ENCODE measurements around the gene SNAI3. TPM values are rescaled to one million over a fixed set of nuclear protein-coding genes. Genes with fewer than 3 reads are reported as not detected.

Gene SNAI3
- total and polyA plus RNA-seq, 9 of the 15 experiments (the other 6 are each of a cell fraction or from before 2014, with no cell fraction given): 0.04 to 4.1 (median 0.80) TPM; not detected in 1

DNA sequence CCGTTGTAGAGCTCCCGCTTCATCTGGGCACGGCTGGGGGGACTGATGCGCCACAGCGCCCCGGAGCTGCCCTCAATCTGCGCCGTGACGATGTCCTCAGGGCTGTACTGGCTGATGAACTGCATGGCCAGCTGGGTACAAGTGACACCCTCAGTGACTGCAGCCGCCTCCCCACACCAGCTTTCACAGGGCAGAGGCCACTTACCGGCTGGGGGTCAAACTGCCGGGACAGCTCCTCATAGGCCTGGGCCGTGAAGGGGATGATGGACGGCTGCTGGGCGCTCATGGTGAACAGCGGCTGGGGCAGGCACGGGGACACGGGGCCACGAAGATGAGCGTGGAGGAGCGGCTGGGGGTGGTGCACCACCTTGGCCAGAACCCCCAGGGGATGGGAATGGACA lies 30.3 kb upstream of the SNAI3 start:
- intact Hi-C loops (cut with micrococcal nuclease): no loop called here
- Histone ChIP-seq H3K9me1 (ENCODE audit: control insufficient read depth, insufficient read depth, low read length) (peaks cover 3% of the 10 kb centered on the region), H2AFZ (ENCODE audit: low read depth, low read length) (no peak overlapping the region), H3K4me2 (ENCODE audit: insufficient read depth, low read length) (no peak overlapping the region), H3K9me3 (replicated peaks; ENCODE audit: control insufficient read depth, insufficient read depth, low read depth, low read length) (0 out of 2 replicates have a peak, but pooled peaks cover 2% of the 10 kb centered on the region), H3K36me3 (ENCODE audit: control insufficient read depth, insufficient read depth, low read length) (peaks cover 95% of the 10 kb centered on the region), H3K9ac (ENCODE audit: insufficient read depth in 1 of 2, low read depth in 2 of 2, low read length in 2 of 2) (no peak overlapping the region), H3K79me2 (ENCODE audit: control insufficient read depth, insufficient read depth, low read length) (peaks cover 2% of the 10 kb centered on the region; the same call in 2 of the 3 replicates), H3K4me3 (no peak overlapping the region), H3K27ac (ENCODE audit: extremely low read depth, low read depth, low read length) (no peak overlapping the region), H3K27me3 (ENCODE audit: control insufficient read depth in 2 of 2, insufficient read depth in 2 of 2, low read length in 2 of 2) (no peaks in the 10 kb centered on the region; a peak in 1 of 5 replicates), H3K4me1 (replicated peaks in 1 of 2; ENCODE audit: control insufficient read depth in 2 of 2, insufficient read depth in 2 of 2, low read length in 2 of 2) (peaks cover 0 to 66% of the 10 kb centered on the region in 2 experiments; a peak in 1 of 5 replicates), H4K20me1 (replicated peaks; ENCODE audit: control insufficient read depth, insufficient read depth, low read length) (peaks cover 12% of the 10 kb centered on the region; the same call in 1 of the 2 replicates)
- 95% methylated on average over 21 of the region's 21 CpGs for WGBS (ENCODE audit: insufficient coverage, low coverage, missing lambda C conversion rate)
- FAIRE-seq: no peak
- ChIA-PET CTCF (ENCODE audit: low intra/inter-chr PET ratio) (no interaction called here), POLR2A (interaction anchor here (0.8 to 3.3 kb wide), 5 partner anchors 9 to 72 kb away, joined by 3 to 12 read pairs (median 5); no protein-coding TSS in a partner anchor)
- no TSS peak for BruUV-seq (replicated peaks)
- in situ Hi-C loops (cut with MboI): no loop called here
- ATAC-seq: no peak
- DNase-seq (ENCODE audit: extremely low read depth in 1 of 4, low spot score in 3 of 4): no peak
- TF ChIP-seq ZNF3 (CRISPR knock-in tag; IDR thresholded peaks at IDR 0.05) (no peak), PATZ1 (CRISPR knock-in tag; IDR thresholded peaks at IDR 0.05; ENCODE audit: borderline replicate concordance) (no peak), RBM34 (IDR thresholded peaks at IDR 0.05; ENCODE audit: borderline replicate concordance, insufficient read depth, low read length) (no peak), ESRRB (CRISPR knock-in tag; IDR thresholded peaks at IDR 0.05; ENCODE audit: borderline replicate concordance) (no peak), ZNF445 (CRISPR knock-in tag; IDR thresholded peaks at IDR 0.05; ENCODE audit: low read depth) (no peak), ZNF282 (CRISPR knock-in tag; IDR thresholded peaks at IDR 0.05) (no peak), ZNF354B (CRISPR knock-in tag; IDR thresholded peaks at IDR 0.05) (no peak), FOXA1 (IDR thresholded peaks at IDR 0.05; ENCODE audit: borderline replicate concordance) (no peak), POLR2A (conservative IDR thresholded peaks at IDR 0.05) (0 out of 2 replicates have a peak, but pooled peaks have one; percentile 41), PHF21A (IDR thresholded peaks at IDR 0.05; ENCODE audit: borderline replicate concordance, low read depth) (no peak), ZNF165 (CRISPR knock-in tag; IDR thresholded peaks at IDR 0.05; ENCODE audit: borderline replicate concordance) (no peak), ZNF584 (CRISPR knock-in tag; IDR thresholded peaks at IDR 0.05; ENCODE audit: low read depth) (no peak), PHTF2 (CRISPR knock-in tag; IDR thresholded peaks at IDR 0.05) (no peak)
- TF ChIP-seq, protein P1, sequence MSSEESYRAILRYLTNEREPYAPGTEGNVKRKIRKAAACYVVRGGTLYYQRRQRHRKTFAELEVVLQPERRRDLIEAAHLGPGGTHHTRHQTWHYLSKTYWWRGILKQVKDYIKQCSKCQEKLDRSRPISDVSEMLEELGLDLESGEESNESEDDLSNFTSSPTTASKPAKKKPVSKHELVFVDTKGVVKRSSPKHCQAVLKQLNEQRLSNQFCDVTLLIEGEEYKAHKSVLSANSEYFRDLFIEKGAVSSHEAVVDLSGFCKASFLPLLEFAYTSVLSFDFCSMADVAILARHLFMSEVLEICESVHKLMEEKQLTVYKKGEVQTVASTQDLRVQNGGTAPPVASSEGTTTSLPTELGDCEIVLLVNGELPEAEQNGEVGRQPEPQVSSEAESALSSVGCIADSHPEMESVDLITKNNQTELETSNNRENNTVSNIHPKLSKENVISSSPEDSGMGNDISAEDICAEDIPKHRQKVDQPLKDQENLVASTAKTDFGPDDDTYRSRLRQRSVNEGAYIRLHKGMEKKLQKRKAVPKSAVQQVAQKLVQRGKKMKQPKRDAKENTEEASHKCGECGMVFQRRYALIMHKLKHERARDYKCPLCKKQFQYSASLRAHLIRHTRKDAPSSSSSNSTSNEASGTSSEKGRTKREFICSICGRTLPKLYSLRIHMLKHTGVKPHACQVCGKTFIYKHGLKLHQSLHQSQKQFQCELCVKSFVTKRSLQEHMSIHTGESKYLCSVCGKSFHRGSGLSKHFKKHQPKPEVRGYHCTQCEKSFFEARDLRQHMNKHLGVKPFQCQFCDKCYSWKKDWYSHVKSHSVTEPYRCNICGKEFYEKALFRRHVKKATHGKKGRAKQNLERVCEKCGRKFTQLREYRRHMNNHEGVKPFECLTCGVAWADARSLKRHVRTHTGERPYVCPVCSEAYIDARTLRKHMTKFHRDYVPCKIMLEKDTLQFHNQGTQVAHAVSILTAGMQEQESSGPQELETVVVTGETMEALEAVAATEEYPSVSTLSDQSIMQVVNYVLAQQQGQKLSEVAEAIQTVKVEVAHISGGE (CRISPR knock-in tag; IDR thresholded peaks at IDR 0.05): no peak
- TF ChIP-seq, protein P2, sequence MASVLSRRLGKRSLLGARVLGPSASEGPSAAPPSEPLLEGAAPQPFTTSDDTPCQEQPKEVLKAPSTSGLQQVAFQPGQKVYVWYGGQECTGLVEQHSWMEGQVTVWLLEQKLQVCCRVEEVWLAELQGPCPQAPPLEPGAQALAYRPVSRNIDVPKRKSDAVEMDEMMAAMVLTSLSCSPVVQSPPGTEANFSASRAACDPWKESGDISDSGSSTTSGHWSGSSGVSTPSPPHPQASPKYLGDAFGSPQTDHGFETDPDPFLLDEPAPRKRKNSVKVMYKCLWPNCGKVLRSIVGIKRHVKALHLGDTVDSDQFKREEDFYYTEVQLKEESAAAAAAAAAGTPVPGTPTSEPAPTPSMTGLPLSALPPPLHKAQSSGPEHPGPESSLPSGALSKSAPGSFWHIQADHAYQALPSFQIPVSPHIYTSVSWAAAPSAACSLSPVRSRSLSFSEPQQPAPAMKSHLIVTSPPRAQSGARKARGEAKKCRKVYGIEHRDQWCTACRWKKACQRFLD (CRISPR knock-in tag; IDR thresholded peaks at IDR 0.05): no peak

Data from K562 (cell line).